GM12878 (cell line): ENCODE measurements around the gene RAD51B. TPM values are rescaled to one million over a fixed set of nuclear protein-coding genes. Genes with fewer than 3 reads are reported as not detected.
A peak's percentile ranks its signal among the peaks of the same experiment; 100 is the strongest.

Experiments used
- ATF3 ChIP-seq: IDR thresholded peaks from 2 replicates; pipeline ENCODE4 v1.6.1; 2011; ENCODE audit warnings: low read depth, mild to moderate bottlenecking, low read length, moderate library complexity, borderline replicate concordance; ENCODE audit errors: extremely low read depth
- BACH1 ChIP-seq: fragments of 450-650 bp; IDR thresholded peaks from 2 replicates; pipeline ENCODE4 v1.6.1; 2017; ENCODE audit warnings: mild to moderate bottlenecking, borderline replicate concordance
- BRCA1 ChIP-seq: IDR thresholded peaks from 2 replicates; pipeline ENCODE4 v1.6.1; 2011; ENCODE audit warnings: low read depth, low read length, improper control_type of control experiment
- EED ChIP-seq: sonication (generic); IDR thresholded peaks from 2 replicates; pipeline ENCODE4 v1.6.1; 2016; ENCODE audit warnings: antibody characterized with exemption, low read depth
- EGR1 ChIP-seq, 2 experiments: IDR thresholded peaks; 1 replicate in 1 of 2; 2 replicates in 1 of 2; pipeline ENCODE4 v1.6.1; 2011 to 2012; ENCODE audit warnings: low read depth in 2 of 2, low read length in 2 of 2, borderline replicate concordance in 1 of 2, mild to moderate bottlenecking in 1 of 2, moderate library complexity in 1 of 2
- EP300 ChIP-seq, 2 experiments: fragments of 150-350 bp in 1 of 2; IDR thresholded peaks; 2 replicates each; pipeline ENCODE4 v1.6.1; 2011 to 2012; ENCODE audit warnings: low read depth in 2 of 2, low read length in 2 of 2, borderline replicate concordance in 1 of 2, improper control_type of control experiment in 1 of 2, inconsistent platforms in 1 of 2; ENCODE audit not compliant: control insufficient read depth in 1 of 2
- JUNB ChIP-seq: IDR thresholded peaks from 2 replicates; pipeline ENCODE4 v1.6.1; 2016; ENCODE audit warnings: antibody characterized with exemption, mild to moderate bottlenecking
- KLF5 ChIP-seq: fragments of 450-650 bp; IDR thresholded peaks from 2 replicates; pipeline ENCODE4 v1.6.1; 2014; ENCODE audit warnings: mild to moderate bottlenecking; ENCODE audit not compliant: partially characterized antibody
- MYC ChIP-seq: IDR thresholded peaks from 2 replicates; pipeline ENCODE4 v1.6.1; 2011; ENCODE audit warnings: mild to moderate bottlenecking, low read length, moderate library complexity, inconsistent platforms; ENCODE audit not compliant: insufficient read depth, insufficient replicate concordance, insufficient read length, severe bottlenecking
- NKRF ChIP-seq: fragments of 450-650 bp; conservative IDR thresholded peaks from 2 replicates; pipeline ENCODE4 v1.6.1; 2017; ENCODE audit warnings: mild to moderate bottlenecking, moderate library complexity
- POU2F2 ChIP-seq: IDR thresholded peaks from 3 replicates; pipeline ENCODE4 v1.6.1; 2011; ENCODE audit warnings: low read depth, mild to moderate bottlenecking, low read length, borderline replicate concordance
- PRDM15 ChIP-seq: fragments of 450-650 bp; formaldehyde crosslinking; IDR thresholded peaks from 2 replicates; pipeline ENCODE4 v1.4.0; 2020; ENCODE audit warnings: mild to moderate bottlenecking, moderate library complexity
- SIN3A ChIP-seq: IDR thresholded peaks from 2 replicates; pipeline ENCODE4 v1.6.1; 2012; ENCODE audit warnings: low read depth, low read length, improper control_type of control experiment
- SIX5 ChIP-seq: IDR thresholded peaks from 2 replicates; pipeline ENCODE4 v1.6.1; 2011; ENCODE audit warnings: mild to moderate bottlenecking, low read depth, low read length, moderate library complexity; ENCODE audit not compliant: severe bottlenecking
- SMAD1 ChIP-seq: fragments of 450-650 bp; IDR thresholded peaks from 2 replicates; pipeline ENCODE4 v1.6.1; 2018; ENCODE audit warnings: mild to moderate bottlenecking, low read depth; ENCODE audit not compliant: partially characterized antibody
- SMC3 ChIP-seq: IDR thresholded peaks from 2 replicates; pipeline ENCODE4 v1.6.1; 2011; ENCODE audit warnings: low read length, improper control_type of control experiment, borderline replicate concordance
- TCF3 ChIP-seq: IDR thresholded peaks from 2 replicates; pipeline ENCODE4 v1.6.1; 2012; ENCODE audit warnings: low read depth, mild to moderate bottlenecking, low read length, borderline replicate concordance; ENCODE audit not compliant: insufficient read depth
- YBX1 ChIP-seq: fragments of 450-650 bp; IDR thresholded peaks from 2 replicates; pipeline ENCODE4 v1.6.1; 2016; ENCODE audit warnings: antibody characterized with exemption
- ZNF24 ChIP-seq: fragments of 450-650 bp; IDR thresholded peaks from 2 replicates; pipeline ENCODE4 v1.6.1; 2017; ENCODE audit warnings: antibody characterized with exemption, mild to moderate bottlenecking
- polyA plus RNA-seq, 11 experiments: library from polyadenylated mRNA; depleted of rRNA in 4 of 11; unstranded in 6 of 11; stranded (reverse) in 5 of 11; fragments of >200 nt; fragmentation: Nextera tagmentation in 4 of 11; fragmentation: Illumina TruSeq in 1 of 11; extraction: Ambion mirVana in 4 of 11; extraction: Trizol in 1 of 11; gene quantifications; 1 replicate in 1 of 11; 2 replicates in 10 of 11; pipeline versions ENCODE4 v1.2.1 to v1.2.3, GENCODE V29; 2011 to 2016; ENCODE audit warnings: inconsistent platforms in 2 of 11, missing spikeins in 2 of 11, low read depth in 1 of 11
- total RNA-seq, 4 experiments: library from RNA; depleted of rRNA in 3 of 4; stranded (reverse); fragments of >200 nt in 3 of 4; fragmentation: Illumina TruSeq in 1 of 4; extraction: Trizol in 1 of 4; gene quantifications; 2 replicates each; pipeline versions ENCODE4 v1.2.1 to v1.2.3, GENCODE V29; 2013 to 2021
- TF ChIP-seq, protein P1 (sequence below): fragments of 450-650 bp; IDR thresholded peaks from 2 replicates; pipeline ENCODE4 v1.6.1; 2017; ENCODE audit warnings: borderline replicate concordance

The RAD51B gene
- total and polyA plus RNA-seq, 10 of the 15 experiments (the other 5 are each of a cell fraction or from before 2014, with no cell fraction given), result 9.8 to 26.8 (median 21.3) TPM

- TF ChIP-seq PRDM15, result no peak
- TF ChIP-seq, protein P1, sequence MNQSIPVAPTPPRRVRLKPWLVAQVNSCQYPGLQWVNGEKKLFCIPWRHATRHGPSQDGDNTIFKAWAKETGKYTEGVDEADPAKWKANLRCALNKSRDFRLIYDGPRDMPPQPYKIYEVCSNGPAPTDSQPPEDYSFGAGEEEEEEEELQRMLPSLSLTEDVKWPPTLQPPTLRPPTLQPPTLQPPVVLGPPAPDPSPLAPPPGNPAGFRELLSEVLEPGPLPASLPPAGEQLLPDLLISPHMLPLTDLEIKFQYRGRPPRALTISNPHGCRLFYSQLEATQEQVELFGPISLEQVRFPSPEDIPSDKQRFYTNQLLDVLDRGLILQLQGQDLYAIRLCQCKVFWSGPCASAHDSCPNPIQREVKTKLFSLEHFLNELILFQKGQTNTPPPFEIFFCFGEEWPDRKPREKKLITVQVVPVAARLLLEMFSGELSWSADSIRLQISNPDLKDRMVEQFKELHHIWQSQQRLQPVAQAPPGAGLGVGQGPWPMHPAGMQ, result no peak
- no peak for TF ChIP-seq ZNF24
- TF ChIP-seq EED, result peak; percentile 27; the same call in 1 of the 2 replicates
- TF ChIP-seq SIN3A, result no peak
- TF ChIP-seq ATF3, result no peak
- no peak for TF ChIP-seq BRCA1
- TF ChIP-seq MYC, result no peak
- no peak for TF ChIP-seq JUNB
- TF ChIP-seq EP300 (IDR thresholded peaks at IDR 0.05; ENCODE audit: borderline replicate concordance in 1 of 2, control insufficient read depth in 1 of 2, low read depth in 2 of 2, low read length in 2 of 2), result peak; percentile 25 to 48; a peak in 1 of 4 replicates
- TF ChIP-seq EGR1 (IDR thresholded peaks at IDR 0.05; ENCODE audit: borderline replicate concordance in 1 of 2, low read depth in 2 of 2, low read length in 2 of 2), result no peak
- no peak for TF ChIP-seq KLF5
- no peak for TF ChIP-seq SIX5
- peak; percentile 85; the same call in 1 of the 3 replicates for TF ChIP-seq POU2F2
- TF ChIP-seq SMC3, result peak; percentile 5; the same call in 1 of the 2 replicates
- no peak for TF ChIP-seq BACH1
- TF ChIP-seq SMAD1, result no peak
- TF ChIP-seq NKRF, result no peak
- no peak for TF ChIP-seq YBX1
- no peak for TF ChIP-seq TCF3
Measured at GRCh38 chr14:68182492-68182891, 362.9 kb downstream of the RAD51B start (continued).
